IMR-90 (cell line): Measurements from ENCODE around the gene STIL.

ENCODE experiments used
- CHD1 ChIP-seq: IDR thresholded peaks from 2 replicates; pipeline ENCODE4 v1.6.1; 2012; ENCODE audit warnings: low read depth, low read length, improper control_type of control experiment
- CTCF ChIP-seq: conservative IDR thresholded peaks from 2 replicates; pipeline ENCODE4 v1.5.1; 2012; ENCODE audit warnings: mild to moderate bottlenecking, low read depth, low read length, improper control_type of control experiment
- NFE2L2 ChIP-seq: fragments of 150-350 bp; IDR thresholded peaks from 2 replicates; pipeline ENCODE4 v1.6.1; 2016; ENCODE audit warnings: low read depth, mild to moderate bottlenecking, low read length
- POLR2A ChIP-seq: IDR thresholded peaks from 2 replicates; pipeline ENCODE4 v1.6.1; 2012; ENCODE audit warnings: mild to moderate bottlenecking, low read depth, low read length
- SMC3 ChIP-seq: fragments of 150-350 bp; IDR thresholded peaks from 2 replicates; pipeline ENCODE4 v1.6.1; 2016; ENCODE audit warnings: low read depth, mild to moderate bottlenecking, antibody characterized with exemption, low read length, moderate library complexity

- TF ChIP-seq NFE2L2, result no peak
- TF ChIP-seq CTCF, result no peak
- no peak for TF ChIP-seq POLR2A
- no peak for TF ChIP-seq SMC3
- TF ChIP-seq CHD1, result no peak
These were observed 61.6 kb downstream of the STIL start for GRCh38 chr1:47252369-47252768.
